GM21390 (cell line): ENCODE results near the gene EPHA4.
"Not testable (repeated sequence)": the region's sequence is repeated elsewhere in the genome, so short reads cannot be mapped to it uniquely, and the experiment has no call there.

ENCODE experiments used
- ATAC-seq: cut with Tn5 transposase; IDR thresholded peaks from one replicate; pipeline ENCODE4 v1.9.1; 2021; ENCODE audit not compliant: unreplicated experiment

EPHA4 gene

DNA sequence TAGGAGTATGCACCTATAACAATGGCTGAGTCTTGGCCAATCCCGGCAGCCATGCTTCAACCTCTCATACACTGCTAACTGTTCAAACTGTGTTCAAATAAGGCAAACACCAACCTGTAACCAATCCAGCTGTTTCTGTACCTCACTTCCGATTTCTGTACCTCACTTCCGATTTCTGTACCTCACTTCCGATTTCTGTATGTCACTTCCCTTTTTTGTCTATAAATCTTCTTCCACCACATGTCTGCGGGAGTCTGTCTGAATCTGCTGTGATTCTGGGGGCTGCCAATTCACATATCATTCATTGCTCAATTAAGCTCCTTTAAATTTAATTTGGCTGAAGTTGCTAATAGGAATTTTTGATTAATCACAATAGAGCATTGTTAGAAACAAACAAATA, 60.8 kb downstream of the EPHA4 start:
- not testable (repeated sequence) for ATAC-seq

DNA sequence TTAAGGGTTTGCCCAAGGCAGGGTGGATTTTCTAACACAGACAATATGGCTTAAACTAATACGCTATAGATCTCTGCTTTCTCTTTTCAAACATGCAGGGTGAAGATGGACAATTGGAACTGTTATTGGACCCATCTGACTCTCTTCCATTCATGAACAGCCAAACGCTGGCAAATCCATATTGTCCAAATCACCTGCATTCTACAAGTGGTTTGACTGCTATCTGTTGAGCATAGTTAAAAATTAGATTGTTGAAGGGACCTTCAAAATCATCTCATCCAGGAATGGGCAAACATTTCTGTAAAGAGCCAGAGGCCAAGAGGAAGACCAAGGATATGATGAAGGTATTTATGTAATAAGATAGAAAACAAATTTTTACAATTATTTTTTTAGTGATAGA, 65.6 kb downstream of the EPHA4 start:
- no peak for ATAC-seq

DNA sequence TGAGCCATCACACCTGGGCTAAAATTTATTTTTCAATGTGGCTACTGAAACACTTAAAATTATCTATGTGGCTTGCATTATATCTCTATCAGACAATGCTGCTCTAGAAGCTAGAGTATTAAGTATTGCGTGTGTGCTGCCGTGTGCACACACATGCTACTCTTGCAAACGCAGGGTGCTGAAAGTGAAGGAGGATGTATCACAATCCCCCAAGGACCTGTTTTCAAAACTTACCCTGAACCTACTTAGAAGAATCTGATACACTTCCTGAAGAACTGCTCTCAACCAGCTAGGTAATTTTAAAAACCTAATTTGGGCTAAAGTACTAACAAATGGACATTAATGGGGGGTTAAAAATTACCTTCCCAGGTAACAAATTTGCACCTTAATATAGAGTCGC, 66.5 kb downstream of the EPHA4 start:
- ATAC-seq: no peak

DNA sequence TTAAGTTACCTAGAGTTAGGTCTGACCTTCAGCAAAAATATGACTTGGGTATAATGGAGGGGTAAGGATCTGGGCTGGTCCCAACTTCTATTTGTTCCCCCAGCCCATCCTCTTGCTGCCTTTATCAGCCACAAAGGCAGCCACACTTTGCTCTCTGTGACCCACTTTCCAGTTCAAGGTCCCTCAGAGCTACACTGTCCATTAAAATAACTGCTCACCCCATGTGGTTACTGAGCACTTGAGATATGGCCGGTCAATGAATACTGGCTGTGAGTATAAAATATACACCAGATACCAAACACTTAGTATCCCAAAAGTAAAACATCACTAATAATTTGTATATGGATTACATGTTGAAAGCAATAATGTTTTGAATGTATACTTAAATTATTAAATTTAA, 67.2 kb downstream of the EPHA4 start:
- no peak for ATAC-seq

DNA sequence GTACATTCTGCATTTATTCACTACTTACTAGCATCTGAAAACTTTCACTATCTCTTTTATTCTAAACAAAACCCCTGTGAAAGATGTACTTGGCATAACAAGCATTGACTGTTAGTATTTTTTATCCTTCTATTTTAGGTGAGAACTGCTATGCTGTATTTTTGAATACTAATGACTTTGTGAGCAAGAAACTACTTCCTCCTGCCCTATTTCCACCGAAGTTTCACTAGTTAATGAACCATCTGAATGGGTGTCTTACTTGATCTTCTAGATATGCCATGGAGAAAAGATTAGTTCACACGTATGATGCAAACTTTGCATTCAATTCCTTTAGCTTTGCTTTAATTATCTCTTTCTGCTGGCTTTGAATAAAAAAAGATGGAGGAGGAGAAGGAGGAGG, 68.1 kb downstream of the EPHA4 start:
- no peak for ATAC-seq

DNA sequence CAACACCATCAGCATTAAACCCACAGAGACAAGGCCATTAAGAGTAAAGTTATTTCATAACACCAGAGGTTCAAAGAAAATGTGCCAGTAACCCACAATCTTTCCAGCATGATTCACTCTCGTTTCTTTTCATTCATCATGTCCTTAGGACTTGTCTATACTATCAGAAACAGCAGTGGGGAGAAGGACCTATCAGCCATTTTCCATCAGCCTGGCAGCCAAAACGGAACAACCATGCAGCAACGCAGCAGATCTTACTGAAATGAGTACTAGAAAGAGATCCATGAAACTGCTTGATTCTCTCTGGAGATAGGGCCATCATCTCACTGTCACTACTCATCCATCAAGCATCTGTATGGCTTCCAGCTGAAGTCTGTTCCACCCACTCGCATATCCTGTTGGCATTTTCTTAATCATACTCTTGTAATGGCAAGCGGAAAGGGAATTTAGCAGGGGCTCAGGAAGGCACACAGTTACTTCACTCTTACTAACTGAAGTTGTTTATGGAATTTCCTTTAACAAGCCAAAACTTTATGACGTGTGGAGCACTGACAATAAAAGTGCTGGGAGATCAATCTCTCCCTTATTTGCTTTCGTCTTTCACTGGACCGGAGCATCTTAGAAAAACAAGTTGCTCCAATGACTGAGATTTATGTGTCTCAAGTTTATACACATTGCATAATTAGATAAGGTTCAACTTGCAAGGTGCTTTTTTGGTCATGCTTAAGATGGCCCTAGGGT, 69.7 kb downstream of the EPHA4 start:
- no peak for ATAC-seq

DNA sequence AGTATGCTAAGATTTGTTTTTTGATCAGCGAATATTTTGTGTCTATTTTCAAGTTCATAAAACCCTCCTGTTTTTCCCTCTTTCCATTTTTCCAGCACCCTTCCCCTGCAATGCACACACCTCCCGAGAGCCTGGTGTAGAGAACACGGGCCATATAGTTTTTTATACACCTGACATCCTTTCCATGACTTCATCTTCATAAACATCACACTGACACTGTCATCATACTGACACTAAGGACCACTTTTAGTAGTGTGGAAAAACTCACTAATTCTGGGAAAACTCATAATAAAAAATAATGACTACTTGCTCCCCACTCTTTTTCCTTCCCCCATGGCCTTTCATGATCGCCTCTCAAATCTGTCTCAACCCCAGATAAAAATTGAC, 70.2 kb downstream of the EPHA4 start:
- ATAC-seq: no peak

DNA sequence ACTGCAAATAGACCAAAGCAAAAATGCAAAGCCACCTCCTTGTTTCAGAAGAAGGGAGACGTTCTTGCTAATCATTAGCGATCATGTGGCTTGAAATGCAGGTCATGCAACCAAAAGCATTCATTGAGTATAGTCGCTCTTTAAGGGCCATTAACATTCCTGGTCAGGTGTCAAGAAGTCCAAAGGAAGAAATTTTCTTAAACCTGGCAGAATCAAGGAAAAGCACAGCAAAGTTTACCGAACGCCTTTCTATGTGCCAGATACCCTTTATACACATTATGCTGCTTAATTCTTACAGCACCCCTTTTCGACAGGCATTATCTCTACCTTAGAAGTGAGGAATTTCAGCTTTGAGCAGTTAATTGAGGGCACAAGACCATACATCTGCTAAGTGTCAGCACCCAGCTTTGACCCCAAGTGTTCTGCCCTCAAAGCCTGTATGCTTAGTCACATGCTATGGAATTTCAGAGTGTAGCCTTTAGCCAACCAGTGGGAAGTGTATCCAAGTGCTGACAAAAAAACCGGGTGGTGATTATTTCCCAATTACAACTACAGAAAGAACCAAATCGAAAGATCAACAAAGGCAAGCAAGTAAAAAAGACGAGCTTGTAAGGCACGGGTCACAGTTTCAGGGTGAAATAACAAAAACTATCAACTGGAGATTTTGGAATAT, 70.8 kb downstream of the EPHA4 start:
- ATAC-seq: no peak

DNA sequence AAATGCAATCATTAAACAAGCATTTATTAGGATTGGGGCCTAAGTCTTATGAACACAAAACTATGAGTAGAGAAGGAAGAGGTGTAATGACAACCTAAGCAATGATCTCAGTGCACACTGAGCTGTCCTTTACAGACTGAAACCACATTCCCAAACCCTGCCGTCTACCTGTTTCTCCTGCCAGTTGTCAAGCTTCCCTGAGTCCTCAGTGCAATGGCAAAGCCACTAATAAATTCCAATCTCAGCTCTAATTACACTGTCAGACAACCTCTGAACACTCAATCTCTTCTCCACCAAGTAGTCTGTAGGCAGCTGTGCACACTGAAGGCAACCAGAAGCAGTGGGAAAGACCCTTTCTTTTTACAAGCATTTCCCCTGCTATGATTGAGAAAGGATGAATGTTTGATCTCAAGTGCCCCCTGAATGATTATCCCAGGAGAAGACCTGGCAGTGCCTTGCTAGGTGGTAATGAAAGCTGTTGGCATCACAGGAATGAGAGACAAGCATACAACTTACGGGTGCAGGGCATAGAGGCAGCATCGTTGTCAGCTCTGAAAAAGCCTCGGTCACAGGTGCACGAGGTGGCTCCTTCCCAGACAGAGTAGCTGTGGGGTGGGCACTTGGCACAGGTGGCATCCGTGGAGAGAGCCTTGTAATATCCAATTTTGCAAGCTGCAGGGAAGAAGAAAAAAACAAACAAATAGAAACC, 71.4 kb downstream of the EPHA4 start:
- no peak for ATAC-seq

DNA sequence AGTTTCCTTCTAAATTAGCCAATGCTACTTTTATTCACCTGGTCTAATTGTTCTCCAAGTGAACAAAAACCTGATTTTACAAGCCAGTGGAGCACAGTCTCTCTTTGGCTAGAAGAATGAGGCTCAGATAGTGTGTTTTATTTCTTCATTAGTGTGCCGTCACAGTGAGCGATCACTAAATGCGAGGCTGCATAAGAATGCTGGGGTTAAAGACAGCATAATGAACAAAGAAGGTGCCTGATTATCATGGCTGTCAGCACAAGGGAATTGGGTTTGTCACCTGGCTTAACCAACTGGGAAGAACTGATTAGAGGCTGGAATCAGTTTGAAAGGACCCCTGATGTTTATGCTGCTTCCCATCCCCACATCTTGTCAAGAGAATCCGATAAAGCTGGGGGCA, 76.4 kb downstream of the EPHA4 start:
- no peak for ATAC-seq

DNA sequence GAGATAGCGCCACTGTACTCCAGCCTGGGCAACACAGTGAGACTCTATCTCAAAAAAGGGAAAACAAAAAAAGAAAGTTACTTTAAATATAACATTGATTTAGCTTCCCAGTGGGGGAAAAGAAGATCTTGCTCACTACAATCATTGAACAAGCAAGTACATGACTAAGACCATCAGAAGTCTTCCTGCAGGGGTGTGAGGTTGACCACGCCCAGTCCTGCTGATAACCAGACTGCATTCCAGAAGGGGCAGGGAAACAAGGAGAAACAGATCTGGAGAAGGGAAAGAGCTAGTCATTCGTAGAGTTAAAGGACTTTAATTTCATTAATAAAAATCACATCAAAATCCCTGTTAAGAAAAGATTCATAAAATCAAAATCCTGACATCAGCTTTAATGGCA, 77.5 kb downstream of the EPHA4 start:
- no peak for ATAC-seq

DNA sequence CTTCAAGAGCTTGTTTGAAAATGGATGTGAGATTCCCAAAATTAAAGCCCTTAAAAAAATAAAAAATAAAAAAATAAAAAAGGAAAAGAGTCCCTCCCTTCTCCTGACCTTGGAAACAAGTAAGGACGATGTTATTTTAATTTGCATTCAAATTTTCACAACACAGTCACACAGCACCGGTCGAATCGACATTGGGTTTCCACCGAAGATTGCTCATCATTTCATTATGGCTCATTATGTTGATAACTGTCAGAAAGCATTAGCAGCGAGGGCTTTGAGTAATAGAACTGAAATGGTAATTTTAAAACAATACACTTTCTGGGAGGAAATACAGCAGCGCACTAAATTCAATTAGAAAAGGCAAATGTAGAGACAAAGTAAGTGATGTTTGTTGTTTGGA, 78.7 kb downstream of the EPHA4 start:
- no peak for ATAC-seq

DNA sequence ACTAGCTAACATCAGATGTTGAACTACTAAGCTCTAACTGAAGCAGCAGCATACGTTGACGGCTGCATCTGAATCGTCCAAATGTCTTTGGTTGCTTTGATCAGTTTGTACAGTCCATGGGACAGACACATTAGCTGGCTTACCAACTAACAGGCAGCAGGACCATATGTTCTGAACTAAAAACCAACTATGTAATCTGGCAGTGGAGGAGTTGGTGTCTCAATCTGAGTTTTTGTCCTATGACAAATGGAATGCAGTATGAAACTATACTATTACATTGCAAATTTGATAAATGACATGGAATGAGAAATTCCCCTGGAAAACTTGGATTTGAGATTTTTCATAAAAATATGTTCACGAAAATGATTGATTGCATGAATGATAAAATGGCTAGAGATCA, 79.5 kb downstream of the EPHA4 start:
- no peak for ATAC-seq

DNA sequence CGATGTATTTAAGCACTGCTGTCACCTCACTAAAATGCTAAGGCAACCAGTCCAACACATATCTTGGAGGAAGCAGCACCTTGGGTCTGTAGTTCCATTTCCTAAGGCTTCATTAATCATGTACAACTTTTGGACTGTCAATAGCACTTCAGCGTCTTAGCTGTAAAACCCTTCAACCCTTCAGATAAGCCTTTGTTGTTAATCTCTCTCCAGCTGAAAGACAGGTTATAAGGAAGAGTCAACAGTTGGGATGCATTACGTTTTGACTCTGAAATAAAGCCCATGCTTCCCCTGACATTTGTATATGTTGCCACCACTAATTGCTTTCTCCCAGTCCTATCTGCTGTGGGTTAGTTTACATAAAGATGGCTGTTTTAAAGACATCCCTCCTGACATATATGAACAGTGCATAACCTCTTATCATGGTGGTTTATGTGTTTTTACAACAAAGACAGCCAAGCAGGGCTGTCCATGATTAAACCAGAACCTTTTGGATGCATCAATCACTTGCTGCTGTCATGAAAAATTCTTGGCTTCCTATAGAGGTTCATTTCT, 81.5 kb downstream of the EPHA4 start:
- ATAC-seq: no peak

DNA sequence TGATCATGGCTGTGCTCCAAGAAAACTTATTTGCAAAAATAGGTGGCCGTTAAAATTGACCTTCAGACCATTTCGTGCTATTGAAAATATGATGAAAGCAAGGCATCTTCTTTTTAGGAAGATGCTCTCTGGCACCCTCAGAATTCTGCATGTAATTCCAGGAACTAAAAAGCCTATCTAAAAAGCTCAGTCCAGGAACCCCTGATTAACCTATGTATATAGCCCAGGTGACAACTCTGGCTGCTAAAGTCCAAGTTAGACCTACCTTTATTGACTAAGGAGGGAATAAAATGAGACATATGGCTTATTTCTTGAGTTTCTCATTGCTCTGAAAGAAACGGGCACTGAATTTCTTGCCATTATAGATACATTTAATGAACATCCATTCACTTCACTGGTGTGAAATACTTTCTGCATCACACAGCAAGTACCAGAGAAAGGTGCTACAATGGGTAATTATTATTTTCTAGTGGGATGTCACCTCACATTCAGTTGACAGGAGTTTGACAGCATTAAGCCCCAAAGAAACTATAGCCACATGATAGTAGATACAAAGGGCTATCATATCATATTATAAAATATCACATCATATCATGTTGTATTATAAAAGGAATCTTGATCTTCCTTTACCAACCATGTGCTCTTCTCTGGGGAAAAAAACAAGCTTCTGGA, 83.8 kb downstream of the EPHA4 start:
- ATAC-seq: no peak

DNA sequence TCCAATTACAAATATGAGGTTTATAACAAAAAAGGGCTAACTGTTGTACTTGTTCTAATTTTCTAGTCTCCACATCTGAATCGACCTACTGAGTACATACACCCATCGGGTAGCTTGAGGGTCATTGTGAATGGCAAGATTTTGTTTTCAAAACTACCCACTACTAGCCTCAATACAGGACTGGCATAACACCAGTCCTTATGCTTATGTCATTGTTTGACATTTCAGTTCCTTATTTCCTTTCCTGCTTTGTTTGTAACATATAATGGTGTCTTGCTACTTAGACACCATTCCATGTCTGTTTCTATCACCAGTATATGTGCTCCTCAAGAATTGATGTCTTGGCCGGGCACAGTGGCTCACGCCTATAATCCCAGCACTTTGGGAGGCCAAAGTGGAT, 86.0 kb downstream of the EPHA4 start:
- ATAC-seq: no peak

DNA sequence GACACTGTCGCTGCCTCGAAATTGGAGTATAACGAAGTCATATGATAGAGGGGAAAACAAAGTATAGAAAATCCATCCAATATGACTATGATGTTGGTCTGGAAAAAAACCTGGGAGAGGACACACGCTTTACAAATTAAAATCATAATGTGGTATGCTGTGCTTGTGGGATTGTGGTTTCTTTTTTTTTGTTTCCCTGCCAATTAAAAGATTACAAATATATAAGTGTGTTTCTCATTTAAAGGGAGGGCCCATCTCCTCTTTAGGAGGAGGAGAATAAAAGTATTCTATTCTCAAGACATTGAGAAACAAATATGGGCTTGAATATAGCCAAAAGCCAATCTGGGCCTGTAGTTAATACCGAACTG, 86.6 kb downstream of the EPHA4 start:
- no peak for ATAC-seq

DNA sequence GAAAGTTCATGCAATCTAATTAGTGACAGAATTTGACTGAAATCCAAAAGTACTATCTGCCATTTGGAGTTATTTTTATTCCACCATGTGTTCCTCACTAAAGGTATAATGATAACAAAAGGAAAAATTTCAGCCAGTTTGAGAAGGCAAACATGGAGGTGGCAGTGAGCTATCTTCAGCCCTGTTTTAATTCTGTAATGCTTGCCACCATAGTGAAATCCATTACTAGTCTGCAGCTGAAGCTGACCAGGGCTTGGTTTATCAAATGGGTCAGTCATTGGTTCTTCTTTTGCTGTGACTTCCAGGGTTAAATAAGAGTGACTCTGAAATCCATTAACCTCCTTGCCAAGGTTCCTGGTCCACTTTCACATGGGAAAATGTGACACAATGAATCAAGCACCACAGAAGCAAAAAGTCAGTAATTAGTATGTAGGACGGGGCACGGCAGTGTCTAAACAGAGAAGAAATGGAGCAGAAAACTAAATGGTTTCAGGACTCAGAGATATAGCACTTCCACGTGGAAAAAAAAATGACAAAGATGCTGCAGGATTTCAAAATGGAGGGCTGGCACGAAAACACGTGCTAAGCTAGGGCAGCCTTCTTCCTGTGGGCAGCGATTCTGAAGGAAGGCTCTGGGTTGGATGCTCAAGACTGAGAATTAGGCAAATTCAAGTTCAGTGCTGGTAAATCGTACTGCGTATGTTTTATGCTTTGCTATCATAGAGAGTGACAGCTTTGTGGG, 87.2 kb downstream of the EPHA4 start:
- ATAC-seq: no peak

DNA sequence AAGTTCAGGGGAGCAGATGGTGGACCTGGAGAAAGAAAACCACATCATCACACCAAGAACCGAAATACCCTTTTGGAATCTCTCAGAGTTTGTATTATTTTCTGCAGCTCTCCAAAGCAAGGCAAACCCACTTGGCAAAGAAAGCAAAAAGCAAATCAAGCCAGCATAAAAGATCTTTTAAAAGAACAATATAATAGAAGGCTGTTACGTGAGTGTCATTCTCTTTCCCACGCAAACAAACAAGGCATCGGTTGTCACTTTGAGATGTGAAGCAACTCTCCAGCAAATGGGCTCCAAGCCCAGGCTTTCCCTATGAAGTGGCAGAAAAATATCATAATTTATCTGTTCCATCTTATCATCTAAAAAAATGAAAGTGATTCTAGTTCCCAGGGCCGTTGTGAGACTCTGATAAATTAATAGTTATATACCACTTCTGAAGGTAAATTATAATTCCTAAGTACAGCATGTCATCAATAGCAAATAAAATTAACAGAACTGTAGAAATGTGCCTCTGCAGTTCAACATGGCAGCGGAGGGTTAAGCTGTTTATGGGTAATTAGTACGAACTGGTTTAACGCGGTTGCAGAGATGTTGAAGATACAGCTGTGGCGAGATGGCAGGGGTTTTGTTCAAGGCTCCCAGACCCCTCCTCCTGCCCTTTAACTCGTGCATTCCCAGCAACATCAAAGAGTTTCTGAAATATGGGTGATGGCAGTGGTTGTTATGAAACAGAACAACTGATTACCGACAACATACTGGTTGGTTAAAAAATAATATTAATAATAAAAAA, 89.2 kb downstream of the EPHA4 start:
- no peak for ATAC-seq

DNA sequence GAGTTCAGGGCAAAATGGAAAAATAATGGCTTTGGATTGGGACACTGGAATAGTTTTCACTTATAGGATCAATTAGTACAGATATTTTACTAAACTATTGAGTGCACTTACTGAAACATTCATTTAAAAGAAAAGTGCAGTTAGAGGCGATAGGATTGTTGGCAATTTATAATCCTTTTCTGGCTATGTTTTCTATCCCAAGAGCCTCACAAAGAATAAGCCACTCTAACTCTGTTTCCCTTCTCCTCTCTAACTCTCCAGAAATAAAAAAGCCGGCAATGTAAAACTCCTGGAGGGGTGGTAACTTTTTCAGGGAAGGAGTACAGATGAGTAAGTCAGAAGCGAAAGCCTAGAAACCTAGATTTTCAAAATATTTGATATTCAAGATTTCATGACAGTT, 91.3 kb downstream of the EPHA4 start:
- ATAC-seq: no peak
